Stimulated activated CD8-positive, alpha-beta memory T cell treated with anti-CD3 and anti-CD28 coated beads, Interleukin-4, amount 100 ng/mL, for 24 hours (primary cell): ENCODE data around the gene CBR1.

ENCODE experiments used
- DNase-seq: peaks from one replicate; pipeline ENCODE4 v3.0.0-alpha.2; 2020; ENCODE audit warnings: low read depth

Gene CBR1

GRCh38 chr21:36069713-36070583 is at the start of gene CBR1:
Gene CBR1 (plus strand): TSS chr21:36070024. CDS start chr21:36070116, 92 bp downstream.
- peak; percentile 81 for DNase-seq

GRCh38 chr21:36021251-36021837 is 48.5 kb upstream of the CBR1 start:
- no peak for DNase-seq

GRCh38 chr21:36022427-36023091 is 47.3 kb upstream of the CBR1 start:
- no peak for DNase-seq

GRCh38 chr21:36023092-36023480 is 46.7 kb upstream of the CBR1 start:
- DNase-seq = no peak

- DNase-seq = no peak
Measured at GRCh38 chr21:36024782-36025181, 45.0 kb upstream of the CBR1 start.

- DNase-seq = no peak
Measured at GRCh38 chr21:36027347-36027746, 42.5 kb upstream of the CBR1 start.

- DNase-seq = peak; percentile 43
Measured at GRCh38 chr21:36028127-36029069, 41.4 kb upstream of the CBR1 start.

GRCh38 chr21:36029309-36029708 is 40.5 kb upstream of the CBR1 start:
- DNase-seq = no peak

- no peak for DNase-seq
Measured at GRCh38 chr21:36030581-36031189, 39.1 kb upstream of the CBR1 start.

- DNase-seq = no peak
Measured at GRCh38 chr21:36032647-36033406, 37.0 kb upstream of the CBR1 start.

- no peak for DNase-seq
Measured at GRCh38 chr21:36034211-36034913, 35.5 kb upstream of the CBR1 start.

GRCh38 chr21:36035381-36035791 is 34.4 kb upstream of the CBR1 start:
- no peak for DNase-seq

GRCh38 chr21:36038701-36039497 is 30.9 kb upstream of the CBR1 start:
- no peak for DNase-seq

GRCh38 chr21:36039861-36040260 is 30.0 kb upstream of the CBR1 start:
- no peak for DNase-seq

GRCh38 chr21:36040389-36040788 is 29.4 kb upstream of the CBR1 start:
- no peak for DNase-seq

- DNase-seq = no peak
Measured at GRCh38 chr21:36041910-36042309, 27.9 kb upstream of the CBR1 start.

GRCh38 chr21:36044056-36044455 is 25.8 kb upstream of the CBR1 start:
- no peak for DNase-seq

GRCh38 chr21:36045993-36046392 is 23.8 kb upstream of the CBR1 start:
- no peak for DNase-seq

- DNase-seq = no peak
Measured at GRCh38 chr21:36047139-36047538, 22.7 kb upstream of the CBR1 start.
